NCI-H460 (cell line): Measurements from ENCODE around the gene EXOC1. TPM values are rescaled to one million over a fixed set of nuclear protein-coding genes. Genes with fewer than 3 reads are reported as not detected.

Experiments
- DNase-seq: peaks from one replicate; pipeline ENCODE4 v3.0.0-alpha.2; 2016; ENCODE audit warnings: low read depth; ENCODE audit errors: extremely low read depth
- small RNA-seq, 2 experiments: library from RNA; depleted of rRNA; stranded (forward); fragments of <200 nt; gene quantifications; one replicate each; pipeline ENCODE3, GENCODE V24; 2014
- total RNA-seq: library from RNA; depleted of rRNA; stranded (reverse); fragments of >200 nt; shearing (Covaris generic); gene quantifications from 2 replicates; pipeline ENCODE4 v1.2.3, GENCODE V29; 2014; rRNA removed

Gene EXOC1
- total RNA-seq, 1 experiment from 2014 or later = 40.9 TPM

DNA sequence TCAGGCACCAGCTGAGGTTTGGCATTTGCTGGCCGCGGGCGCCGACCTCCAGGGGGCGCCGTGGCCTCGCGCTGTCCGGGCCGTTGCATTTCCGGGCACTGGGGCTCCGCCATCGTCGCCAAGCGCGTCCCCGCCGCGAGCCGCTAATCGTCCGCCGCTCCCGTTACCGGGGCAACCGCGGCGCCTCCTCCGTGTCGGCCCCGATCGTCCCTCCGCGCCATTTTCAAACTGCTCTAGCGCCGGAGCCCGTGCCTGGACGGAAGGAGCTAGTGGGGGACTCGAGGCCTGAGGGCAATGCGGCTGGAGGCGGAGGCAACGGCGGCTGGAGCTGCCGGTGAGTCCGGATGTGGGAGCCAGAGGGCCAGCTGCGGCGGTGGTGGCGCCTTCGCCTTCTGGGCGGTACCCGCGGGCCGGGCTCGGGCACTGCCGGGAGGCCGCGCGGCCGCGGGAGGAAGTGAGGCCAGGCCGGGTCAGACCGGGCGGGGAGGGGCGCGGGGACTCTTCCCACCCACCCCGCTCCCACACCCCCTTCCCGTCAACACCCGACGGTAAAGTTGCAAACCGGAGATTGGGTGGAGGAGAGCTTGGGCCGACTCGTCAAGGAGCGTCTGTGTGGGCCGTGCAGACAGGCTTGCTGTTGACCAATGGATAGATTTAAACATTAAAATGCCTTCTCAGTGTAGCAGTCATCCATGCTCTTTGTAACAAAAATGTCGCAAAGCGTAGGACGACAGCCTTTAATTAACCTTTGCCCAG lies 95.5 kb downstream of the EXOC1 start, which contains the start of gene CEP135:
CEP135 (plus strand) TSS at position 220 of the 756 bp plus-strand sequence. CDS start 3,186 bp downstream, outside the sequence.
- DNase-seq = peak; percentile 88

DNA sequence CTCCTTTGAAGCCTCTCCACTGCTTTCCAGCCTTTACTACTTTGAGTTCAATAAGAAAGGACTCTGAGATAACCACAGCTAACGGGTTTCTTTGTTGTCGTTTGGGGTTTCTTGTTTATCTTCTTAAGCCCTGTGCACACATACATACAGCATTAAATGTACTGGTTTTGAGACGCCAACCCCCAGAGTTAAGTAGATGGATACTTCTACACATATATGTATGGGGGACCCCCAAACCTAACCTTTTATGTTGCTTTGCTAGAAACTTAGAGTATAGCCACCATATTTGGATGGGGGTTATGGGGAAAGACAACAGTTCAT lies 96.0 kb downstream of the EXOC1 start:
- DNase-seq = no peak

GRCh38 chr4:55951191-55951922 lies 97.9 kb downstream of the EXOC1 start:
- DNase-seq = no peak

Small RNA genes lying within 50 kb of the gene (small RNA-seq; reads per million reads assigned to genes)
- 0 reads per million in 2 experiments for gene RNU6-652P

Other genes with a start within 250 kb of the EXOC1 start
- 3.1 and 4.9 TPM in 2 replicates for gene NMU, start 217.3 kb upstream of the EXOC1 start, total RNA-seq
- not detected in 2 replicates for gene EXOC1L, start 33.9 kb upstream of the EXOC1 start, total RNA-seq
- 7.6 and 11.4 TPM in 2 replicates for gene CEP135, start 95.3 kb downstream of the EXOC1 start, total RNA-seq